ENCODE data around the gene NR4A3. TPM values are rescaled to one million over a fixed set of nuclear protein-coding genes. Genes with fewer than 3 reads are reported as not detected.

Gene NR4A3
- total and polyA plus RNA-seq, 2 donors from 2014 or later: 0.34 to 9.1 TPM

DNA sequence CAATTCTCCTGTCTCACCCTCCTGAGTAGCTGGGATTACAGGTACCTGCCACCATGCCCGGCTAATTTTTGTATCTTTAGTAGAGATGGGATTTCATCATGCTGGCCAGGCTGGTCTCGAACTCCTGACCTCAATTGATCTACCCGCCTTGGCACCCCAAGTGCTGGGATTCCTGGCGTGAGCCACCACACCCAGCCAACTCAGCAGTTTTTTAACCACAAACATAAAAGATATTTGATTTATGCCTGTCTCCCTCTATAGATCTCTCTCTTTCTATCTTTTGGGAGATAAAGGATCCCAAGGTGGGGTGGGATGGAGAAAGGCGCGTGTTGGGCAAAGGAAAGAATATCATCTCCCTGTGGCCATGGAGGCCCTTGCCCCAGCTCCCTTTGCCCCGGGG lies 26.8 kb downstream of the NR4A3 start:
- Histone ChIP-seq H3K9ac (ENCODE audit: low read length in 3 of 3) (no peak overlapping the region), H3K9me3 (ENCODE audit: control insufficient read depth in 2 of 3, insufficient read depth in 1 of 3, low read length in 3 of 3) (no peaks in the 10 kb centered on the region), H3K27me3 (ENCODE audit: control insufficient read depth, insufficient read depth, low read length) (no peaks in the 10 kb centered on the region), H3K27ac (ENCODE audit: low read depth in 2 of 2, low read length in 2 of 2) (no peak overlapping the region), H3K36me3 (ENCODE audit: control insufficient read depth in 2 of 3, insufficient read depth in 3 of 3, low read length in 3 of 3) (peaks cover 0 to 5% (median 0%) of the 10 kb centered on the region in 3 donors), H3K4me3 (ENCODE audit: low read length in 3 of 3) (no peak overlapping the region), H3K4me1 (ENCODE audit: control insufficient read depth in 2 of 3, insufficient read depth in 2 of 3, low read depth in 1 of 3, low read length in 3 of 3) (no peaks in the 10 kb centered on the region)
- TF ChIP-seq, protein P1, sequence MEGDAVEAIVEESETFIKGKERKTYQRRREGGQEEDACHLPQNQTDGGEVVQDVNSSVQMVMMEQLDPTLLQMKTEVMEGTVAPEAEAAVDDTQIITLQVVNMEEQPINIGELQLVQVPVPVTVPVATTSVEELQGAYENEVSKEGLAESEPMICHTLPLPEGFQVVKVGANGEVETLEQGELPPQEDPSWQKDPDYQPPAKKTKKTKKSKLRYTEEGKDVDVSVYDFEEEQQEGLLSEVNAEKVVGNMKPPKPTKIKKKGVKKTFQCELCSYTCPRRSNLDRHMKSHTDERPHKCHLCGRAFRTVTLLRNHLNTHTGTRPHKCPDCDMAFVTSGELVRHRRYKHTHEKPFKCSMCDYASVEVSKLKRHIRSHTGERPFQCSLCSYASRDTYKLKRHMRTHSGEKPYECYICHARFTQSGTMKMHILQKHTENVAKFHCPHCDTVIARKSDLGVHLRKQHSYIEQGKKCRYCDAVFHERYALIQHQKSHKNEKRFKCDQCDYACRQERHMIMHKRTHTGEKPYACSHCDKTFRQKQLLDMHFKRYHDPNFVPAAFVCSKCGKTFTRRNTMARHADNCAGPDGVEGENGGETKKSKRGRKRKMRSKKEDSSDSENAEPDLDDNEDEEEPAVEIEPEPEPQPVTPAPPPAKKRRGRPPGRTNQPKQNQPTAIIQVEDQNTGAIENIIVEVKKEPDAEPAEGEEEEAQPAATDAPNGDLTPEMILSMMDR (IDR thresholded peaks at IDR 0.05; ENCODE audit: borderline replicate concordance, extremely low read depth, insufficient read depth): no peak
- no peak for DNase-seq
- no peak for FAIRE-seq
- intact Hi-C loops (cut with DNase I): no loop called here

DNA sequence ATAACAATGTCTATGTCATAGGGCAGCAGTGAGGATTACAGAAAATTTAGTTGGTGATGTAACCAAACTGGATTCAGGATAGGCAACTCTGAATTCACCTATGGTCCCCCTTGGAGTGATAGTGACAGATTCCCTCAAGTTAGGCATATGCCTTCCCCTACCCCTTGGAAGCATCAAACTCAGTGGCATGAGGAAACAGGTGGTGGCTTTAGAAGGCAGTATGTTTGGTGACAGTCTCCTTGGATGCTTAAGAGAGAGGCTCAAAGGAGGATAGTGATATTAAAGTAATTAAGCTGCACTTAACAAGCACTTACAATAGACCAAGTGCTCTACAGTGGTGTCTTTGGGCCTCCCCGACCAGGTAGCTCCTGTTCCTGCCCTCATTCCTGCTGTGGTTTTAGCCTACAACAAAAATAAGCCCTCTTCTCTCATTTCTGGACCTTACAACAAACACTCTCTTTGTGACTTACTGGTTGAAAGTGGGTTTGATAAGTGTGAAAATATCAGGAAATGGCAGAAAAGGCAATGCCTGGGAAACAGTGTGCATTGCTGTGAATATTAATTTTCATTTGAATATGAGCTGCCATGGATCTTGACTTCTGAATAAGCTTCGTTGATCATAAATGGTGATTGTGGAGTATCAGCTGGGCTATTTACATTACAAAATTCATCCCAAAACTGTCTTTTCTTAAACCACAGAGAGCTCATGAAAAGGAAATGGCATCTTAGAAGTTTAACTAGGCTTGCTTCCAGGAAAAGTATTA lies 29.2 kb downstream of the NR4A3 start:
- Histone ChIP-seq H3K36me3 (ENCODE audit: control insufficient read depth in 2 of 3, insufficient read depth in 3 of 3, low read length in 3 of 3) (no peaks in the 10 kb centered on the region), H3K4me1 (ENCODE audit: control insufficient read depth in 2 of 3, insufficient read depth in 2 of 3, low read depth in 1 of 3, low read length in 3 of 3) (no peaks in the 10 kb centered on the region), H3K9me3 (ENCODE audit: control insufficient read depth in 2 of 3, insufficient read depth in 1 of 3, low read length in 3 of 3) (no peaks in the 10 kb centered on the region), H3K27ac (ENCODE audit: low read depth in 2 of 2, low read length in 2 of 2) (no peak overlapping the region), H3K27me3 (ENCODE audit: control insufficient read depth, insufficient read depth, low read length) (no peaks in the 10 kb centered on the region), H3K4me3 (ENCODE audit: low read length in 3 of 3) (no peak overlapping the region), H3K9ac (ENCODE audit: low read length in 3 of 3) (no peak overlapping the region)
- intact Hi-C loops (cut with DNase I): no loop called here
- no peak for FAIRE-seq
- DNase-seq: no peak
- TF ChIP-seq, protein P1 (IDR thresholded peaks at IDR 0.05; ENCODE audit: borderline replicate concordance, extremely low read depth, insufficient read depth): no peak

DNA sequence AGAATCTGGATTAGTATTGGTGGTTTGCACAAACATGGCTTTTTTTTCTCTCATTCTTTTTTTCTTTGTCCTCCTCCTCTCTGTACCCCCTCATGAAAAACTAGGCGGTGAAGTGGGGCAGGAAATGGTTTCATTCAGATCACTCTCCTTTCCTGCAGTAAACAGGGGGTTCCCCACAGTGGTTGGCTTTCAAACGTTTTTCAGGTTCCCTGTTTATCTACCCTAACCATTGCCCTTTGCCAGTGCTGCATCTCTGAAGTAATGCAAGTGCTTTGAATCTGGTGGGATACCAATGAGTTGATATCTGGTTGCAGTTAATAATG lies 29.8 kb downstream of the NR4A3 start:
- TF ChIP-seq, protein P1 (IDR thresholded peaks at IDR 0.05; ENCODE audit: borderline replicate concordance, extremely low read depth, insufficient read depth): no peak
- Histone ChIP-seq H3K27ac (ENCODE audit: low read depth in 2 of 2, low read length in 2 of 2) (no peak overlapping the region), H3K36me3 (ENCODE audit: control insufficient read depth in 2 of 3, insufficient read depth in 3 of 3, low read length in 3 of 3) (no peaks in the 10 kb centered on the region), H3K27me3 (ENCODE audit: control insufficient read depth, insufficient read depth, low read length) (no peaks in the 10 kb centered on the region), H3K4me1 (ENCODE audit: control insufficient read depth in 2 of 3, insufficient read depth in 2 of 3, low read depth in 1 of 3, low read length in 3 of 3) (no peaks in the 10 kb centered on the region), H3K4me3 (ENCODE audit: low read length in 3 of 3) (no peak overlapping the region), H3K9ac (ENCODE audit: low read length in 3 of 3) (no peak overlapping the region), H3K9me3 (ENCODE audit: control insufficient read depth in 2 of 3, insufficient read depth in 1 of 3, low read length in 3 of 3) (no peaks in the 10 kb centered on the region)
- intact Hi-C loops (cut with DNase I): no loop called here
- FAIRE-seq (no peak), DNase-seq (no peak)

DNA sequence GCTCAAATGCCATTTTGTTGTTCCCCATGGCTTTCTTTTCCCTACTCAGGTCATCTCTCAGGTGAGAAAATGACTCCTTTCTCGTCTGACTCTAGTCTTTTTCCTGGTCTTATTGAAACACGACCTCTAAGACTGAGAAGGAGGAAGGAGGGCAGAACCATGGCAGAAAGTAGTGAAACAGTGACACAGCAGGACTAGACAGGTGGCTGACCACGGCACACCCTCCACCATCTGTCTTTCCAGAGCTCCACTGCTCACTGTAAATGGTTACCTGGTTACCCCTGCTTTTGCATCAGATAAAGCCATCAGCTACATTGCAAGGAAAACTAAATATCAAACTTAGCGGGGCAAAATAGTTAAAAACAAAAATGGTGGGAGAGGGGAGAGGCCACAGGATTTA lies 30.9 kb downstream of the NR4A3 start:
- FAIRE-seq (no peak), DNase-seq (no peak)
- no peaks in the 10 kb centered on the region for H3K4me1 ChIP-seq (ENCODE audit: control insufficient read depth in 2 of 3, insufficient read depth in 2 of 3, low read depth in 1 of 3, low read length in 3 of 3)
- H3K27ac ChIP-seq (ENCODE audit: low read depth in 2 of 2, low read length in 2 of 2): no peak overlapping the region
- intact Hi-C loops (cut with DNase I): no loop called here
- H3K4me3 ChIP-seq (ENCODE audit: low read length in 3 of 3): no peak overlapping the region
- H3K27me3 ChIP-seq (ENCODE audit: control insufficient read depth, insufficient read depth, low read length): no peaks in the 10 kb centered on the region
- TF ChIP-seq, protein P1 (IDR thresholded peaks at IDR 0.05; ENCODE audit: borderline replicate concordance, extremely low read depth, insufficient read depth): no peak
- H3K36me3 ChIP-seq (ENCODE audit: control insufficient read depth in 2 of 3, insufficient read depth in 3 of 3, low read length in 3 of 3): no peaks in the 10 kb centered on the region
- H3K9me3 ChIP-seq (ENCODE audit: control insufficient read depth in 2 of 3, insufficient read depth in 1 of 3, low read length in 3 of 3): no peaks in the 10 kb centered on the region
- H3K9ac ChIP-seq (ENCODE audit: low read length in 3 of 3): no peak overlapping the region
